Measurements from ENCODE around the gene HSPB8.
"Not testable (repeated sequence)": the region's sequence is repeated elsewhere in the genome, so short reads cannot be mapped to it uniquely, and the experiment has no call there.

- TF ChIP-seq, protein P1, sequence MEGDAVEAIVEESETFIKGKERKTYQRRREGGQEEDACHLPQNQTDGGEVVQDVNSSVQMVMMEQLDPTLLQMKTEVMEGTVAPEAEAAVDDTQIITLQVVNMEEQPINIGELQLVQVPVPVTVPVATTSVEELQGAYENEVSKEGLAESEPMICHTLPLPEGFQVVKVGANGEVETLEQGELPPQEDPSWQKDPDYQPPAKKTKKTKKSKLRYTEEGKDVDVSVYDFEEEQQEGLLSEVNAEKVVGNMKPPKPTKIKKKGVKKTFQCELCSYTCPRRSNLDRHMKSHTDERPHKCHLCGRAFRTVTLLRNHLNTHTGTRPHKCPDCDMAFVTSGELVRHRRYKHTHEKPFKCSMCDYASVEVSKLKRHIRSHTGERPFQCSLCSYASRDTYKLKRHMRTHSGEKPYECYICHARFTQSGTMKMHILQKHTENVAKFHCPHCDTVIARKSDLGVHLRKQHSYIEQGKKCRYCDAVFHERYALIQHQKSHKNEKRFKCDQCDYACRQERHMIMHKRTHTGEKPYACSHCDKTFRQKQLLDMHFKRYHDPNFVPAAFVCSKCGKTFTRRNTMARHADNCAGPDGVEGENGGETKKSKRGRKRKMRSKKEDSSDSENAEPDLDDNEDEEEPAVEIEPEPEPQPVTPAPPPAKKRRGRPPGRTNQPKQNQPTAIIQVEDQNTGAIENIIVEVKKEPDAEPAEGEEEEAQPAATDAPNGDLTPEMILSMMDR (IDR thresholded peaks at IDR 0.05): not testable (repeated sequence)
- not testable (repeated sequence) for TF ChIP-seq POLR2A (IDR thresholded peaks at IDR 0.05)
Measured at GRCh38 chr12:119218875-119219274, 40.1 kb downstream of the HSPB8 start.

Data from lower leg skin (tissue), 3 donors.